Measurements from ENCODE around the gene TMF1. TPM values are rescaled to one million over a fixed set of nuclear protein-coding genes. Genes with fewer than 3 reads are reported as not detected.

Gene TMF1
- total and polyA plus RNA-seq, 2 experiments from 2014 or later = 15.8 to 21.3 TPM

GRCh38 chr3:69005791-69006482, 46.2 kb downstream of the TMF1 start:
- no peaks in the 10 kb centered on the region for H4K20me1 ChIP-seq (replicated peaks; ENCODE audit: insufficient read depth)
- Mint-ChIP-seq H3K36me3 (ENCODE audit: low read depth) (peaks cover 58% of the 10 kb centered on the region), H3K27ac (no peak overlapping the region), H3K4me3 (no peak overlapping the region), H3K4me1 (peaks cover 31% of the 10 kb centered on the region), H3K27me3 (ENCODE audit: insufficient read depth, low read depth, poor library complexity) (no peaks in the 10 kb centered on the region), H3K9me3 (no peaks in the 10 kb centered on the region)
- no peak overlapping the region for H3K4me2 ChIP-seq
- no peak for ATAC-seq
- no peaks in the 10 kb centered on the region for H3K79me2 ChIP-seq (replicated peaks; ENCODE audit: insufficient read depth)
- no peak for DNase-seq (ENCODE audit: low spot score)
- H2AFZ ChIP-seq = no peak overlapping the region
- H3K27me3 ChIP-seq (ENCODE audit: insufficient read depth) = no peaks in the 10 kb centered on the region
- H3K4me1 ChIP-seq (ENCODE audit: insufficient read depth) = peaks cover 23% of the 10 kb centered on the region; the same call in 1 of the 2 replicates
- no peaks in the 10 kb centered on the region for H3K9me2 ChIP-seq (ENCODE audit: insufficient read depth)
- no peak overlapping the region for H3K27ac ChIP-seq (ENCODE audit: low read depth)
- no peaks in the 10 kb centered on the region for H3F3A ChIP-seq (replicated peaks; ENCODE audit: low read depth)
- H3K36me3 ChIP-seq (ENCODE audit: insufficient read depth) = peaks cover 12% of the 10 kb centered on the region
- no peak overlapping the region for H3K4me3 ChIP-seq
- TF ChIP-seq CTCF (conservative IDR thresholded peaks at IDR 0.05; ENCODE audit: low read depth in 2 of 2) (no peak), REST (IDR thresholded peaks at IDR 0.05; ENCODE audit: unreplicated experiment) (no peak), ZNF462 (CRISPR knock-in tag; IDR thresholded peaks at IDR 0.05) (no peak)

Data from GM23338 (cell line).